Measurements from ENCODE around the gene TMSB10. TPM values are rescaled to one million over a fixed set of nuclear protein-coding genes. Genes with fewer than 3 reads are reported as not detected.
"Not testable (repeated sequence)": the region's sequence is repeated elsewhere in the genome, so short reads cannot be mapped to it uniquely, and the experiment has no call there.

TMSB10 gene
- total and polyA plus RNA-seq, 4 donors = 225 to 518 (median 256) TPM

DNA sequence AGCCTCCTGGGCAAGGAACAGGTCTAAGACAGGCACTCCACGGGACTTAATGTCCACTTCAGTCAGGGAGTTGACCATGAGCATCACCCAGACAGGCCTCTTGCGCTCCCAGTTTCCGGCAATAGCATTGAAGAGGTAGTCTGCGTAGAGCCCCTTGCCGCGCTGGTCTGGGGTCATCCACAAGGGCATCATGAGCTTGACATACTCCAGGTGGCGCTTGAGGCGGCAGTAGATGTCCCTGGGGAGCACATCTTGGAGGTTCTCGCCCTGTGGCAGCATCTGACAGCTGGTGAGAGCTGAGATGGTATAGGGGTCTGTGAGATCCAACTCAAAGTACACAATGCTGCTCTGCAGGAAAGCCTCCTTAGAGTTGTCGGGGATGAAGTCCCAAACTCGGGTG, 35.1 kb upstream of the TMSB10 start:
- Histone ChIP-seq H3K36me3 (ENCODE audit: control insufficient read depth in 4 of 4, insufficient read depth in 3 of 4, low read depth in 1 of 4, low read length in 3 of 4) (no peaks in the 10 kb centered on the region), H3K9ac (ENCODE audit: low read depth in 1 of 2, low read length in 2 of 2) (no peak overlapping the region), H3K9me3 (ENCODE audit: control insufficient read depth in 4 of 4, low read length in 3 of 4) (no peaks in the 10 kb centered on the region), H3K27ac (ENCODE audit: low read depth in 1 of 2, low read length in 2 of 2) (no peak overlapping the region), H3K4me3 (ENCODE audit: low read depth in 1 of 3, low read length in 3 of 3) (no peak overlapping the region), H3K4me1 (ENCODE audit: control insufficient read depth in 4 of 4, insufficient read depth in 4 of 4, low read length in 3 of 4) (no peaks in the 10 kb centered on the region), H3K27me3 (ENCODE audit: control insufficient read depth in 4 of 4, insufficient read depth in 4 of 4, low read length in 3 of 4) (no peaks in the 10 kb centered on the region)
- WGBS = 93% methylated on average over 11 of the region's 11 CpGs
- no peak for DNase-seq (ENCODE audit: low spot score)
- TF ChIP-seq HNF4A (conservative IDR thresholded peaks at IDR 0.05) (no peak), FOXA1 (IDR thresholded peaks at IDR 0.05) (no peak), EGR1 (IDR thresholded peaks at IDR 0.05; ENCODE audit: low read depth in 2 of 2) (no peak), RXRA (IDR thresholded peaks at IDR 0.05) (no peak), NR2F2 (IDR thresholded peaks at IDR 0.05) (no peak), JUND (IDR thresholded peaks at IDR 0.05) (no peak), SP1 (IDR thresholded peaks at IDR 0.05) (no peak), YY1 (IDR thresholded peaks at IDR 0.05) (no peak), GABPA (IDR thresholded peaks at IDR 0.05 in 1 of 2, conservative IDR thresholded peaks at IDR 0.05 in 1 of 2) (no peak), FOXA2 (IDR thresholded peaks at IDR 0.05) (no peak), HNF4G (IDR thresholded peaks at IDR 0.05) (no peak), RAD21 (IDR thresholded peaks at IDR 0.05) (no peak), TAF1 (conservative IDR thresholded peaks at IDR 0.05) (no peak)
- TF ChIP-seq, protein P1, sequence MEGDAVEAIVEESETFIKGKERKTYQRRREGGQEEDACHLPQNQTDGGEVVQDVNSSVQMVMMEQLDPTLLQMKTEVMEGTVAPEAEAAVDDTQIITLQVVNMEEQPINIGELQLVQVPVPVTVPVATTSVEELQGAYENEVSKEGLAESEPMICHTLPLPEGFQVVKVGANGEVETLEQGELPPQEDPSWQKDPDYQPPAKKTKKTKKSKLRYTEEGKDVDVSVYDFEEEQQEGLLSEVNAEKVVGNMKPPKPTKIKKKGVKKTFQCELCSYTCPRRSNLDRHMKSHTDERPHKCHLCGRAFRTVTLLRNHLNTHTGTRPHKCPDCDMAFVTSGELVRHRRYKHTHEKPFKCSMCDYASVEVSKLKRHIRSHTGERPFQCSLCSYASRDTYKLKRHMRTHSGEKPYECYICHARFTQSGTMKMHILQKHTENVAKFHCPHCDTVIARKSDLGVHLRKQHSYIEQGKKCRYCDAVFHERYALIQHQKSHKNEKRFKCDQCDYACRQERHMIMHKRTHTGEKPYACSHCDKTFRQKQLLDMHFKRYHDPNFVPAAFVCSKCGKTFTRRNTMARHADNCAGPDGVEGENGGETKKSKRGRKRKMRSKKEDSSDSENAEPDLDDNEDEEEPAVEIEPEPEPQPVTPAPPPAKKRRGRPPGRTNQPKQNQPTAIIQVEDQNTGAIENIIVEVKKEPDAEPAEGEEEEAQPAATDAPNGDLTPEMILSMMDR (IDR thresholded peaks at IDR 0.05; ENCODE audit: low read depth, low read length, missing input control) = no peak
- TF ChIP-seq, protein P2, sequence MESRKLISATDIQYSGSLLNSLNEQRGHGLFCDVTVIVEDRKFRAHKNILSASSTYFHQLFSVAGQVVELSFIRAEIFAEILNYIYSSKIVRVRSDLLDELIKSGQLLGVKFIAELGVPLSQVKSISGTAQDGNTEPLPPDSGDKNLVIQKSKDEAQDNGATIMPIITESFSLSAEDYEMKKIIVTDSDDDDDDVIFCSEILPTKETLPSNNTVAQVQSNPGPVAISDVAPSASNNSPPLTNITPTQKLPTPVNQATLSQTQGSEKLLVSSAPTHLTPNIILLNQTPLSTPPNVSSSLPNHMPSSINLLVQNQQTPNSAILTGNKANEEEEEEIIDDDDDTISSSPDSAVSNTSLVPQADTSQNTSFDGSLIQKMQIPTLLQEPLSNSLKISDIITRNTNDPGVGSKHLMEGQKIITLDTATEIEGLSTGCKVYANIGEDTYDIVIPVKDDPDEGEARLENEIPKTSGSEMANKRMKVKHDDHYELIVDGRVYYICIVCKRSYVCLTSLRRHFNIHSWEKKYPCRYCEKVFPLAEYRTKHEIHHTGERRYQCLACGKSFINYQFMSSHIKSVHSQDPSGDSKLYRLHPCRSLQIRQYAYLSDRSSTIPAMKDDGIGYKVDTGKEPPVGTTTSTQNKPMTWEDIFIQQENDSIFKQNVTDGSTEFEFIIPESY (IDR thresholded peaks at IDR 0.05) = no peak
- TF ChIP-seq, protein P3, sequence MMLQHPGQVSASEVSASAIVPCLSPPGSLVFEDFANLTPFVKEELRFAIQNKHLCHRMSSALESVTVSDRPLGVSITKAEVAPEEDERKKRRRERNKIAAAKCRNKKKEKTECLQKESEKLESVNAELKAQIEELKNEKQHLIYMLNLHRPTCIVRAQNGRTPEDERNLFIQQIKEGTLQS (IDR thresholded peaks at IDR 0.05) = no peak
- TF ChIP-seq, protein P4, sequence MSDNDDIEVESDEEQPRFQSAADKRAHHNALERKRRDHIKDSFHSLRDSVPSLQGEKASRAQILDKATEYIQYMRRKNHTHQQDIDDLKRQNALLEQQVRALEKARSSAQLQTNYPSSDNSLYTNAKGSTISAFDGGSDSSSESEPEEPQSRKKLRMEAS (IDR thresholded peaks at IDR 0.05) = no peak
- TF ChIP-seq, protein P5, sequence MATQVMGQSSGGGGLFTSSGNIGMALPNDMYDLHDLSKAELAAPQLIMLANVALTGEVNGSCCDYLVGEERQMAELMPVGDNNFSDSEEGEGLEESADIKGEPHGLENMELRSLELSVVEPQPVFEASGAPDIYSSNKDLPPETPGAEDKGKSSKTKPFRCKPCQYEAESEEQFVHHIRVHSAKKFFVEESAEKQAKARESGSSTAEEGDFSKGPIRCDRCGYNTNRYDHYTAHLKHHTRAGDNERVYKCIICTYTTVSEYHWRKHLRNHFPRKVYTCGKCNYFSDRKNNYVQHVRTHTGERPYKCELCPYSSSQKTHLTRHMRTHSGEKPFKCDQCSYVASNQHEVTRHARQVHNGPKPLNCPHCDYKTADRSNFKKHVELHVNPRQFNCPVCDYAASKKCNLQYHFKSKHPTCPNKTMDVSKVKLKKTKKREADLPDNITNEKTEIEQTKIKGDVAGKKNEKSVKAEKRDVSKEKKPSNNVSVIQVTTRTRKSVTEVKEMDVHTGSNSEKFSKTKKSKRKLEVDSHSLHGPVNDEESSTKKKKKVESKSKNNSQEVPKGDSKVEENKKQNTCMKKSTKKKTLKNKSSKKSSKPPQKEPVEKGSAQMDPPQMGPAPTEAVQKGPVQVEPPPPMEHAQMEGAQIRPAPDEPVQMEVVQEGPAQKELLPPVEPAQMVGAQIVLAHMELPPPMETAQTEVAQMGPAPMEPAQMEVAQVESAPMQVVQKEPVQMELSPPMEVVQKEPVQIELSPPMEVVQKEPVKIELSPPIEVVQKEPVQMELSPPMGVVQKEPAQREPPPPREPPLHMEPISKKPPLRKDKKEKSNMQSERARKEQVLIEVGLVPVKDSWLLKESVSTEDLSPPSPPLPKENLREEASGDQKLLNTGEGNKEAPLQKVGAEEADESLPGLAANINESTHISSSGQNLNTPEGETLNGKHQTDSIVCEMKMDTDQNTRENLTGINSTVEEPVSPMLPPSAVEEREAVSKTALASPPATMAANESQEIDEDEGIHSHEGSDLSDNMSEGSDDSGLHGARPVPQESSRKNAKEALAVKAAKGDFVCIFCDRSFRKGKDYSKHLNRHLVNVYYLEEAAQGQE (IDR thresholded peaks at IDR 0.05) = no peak

DNA sequence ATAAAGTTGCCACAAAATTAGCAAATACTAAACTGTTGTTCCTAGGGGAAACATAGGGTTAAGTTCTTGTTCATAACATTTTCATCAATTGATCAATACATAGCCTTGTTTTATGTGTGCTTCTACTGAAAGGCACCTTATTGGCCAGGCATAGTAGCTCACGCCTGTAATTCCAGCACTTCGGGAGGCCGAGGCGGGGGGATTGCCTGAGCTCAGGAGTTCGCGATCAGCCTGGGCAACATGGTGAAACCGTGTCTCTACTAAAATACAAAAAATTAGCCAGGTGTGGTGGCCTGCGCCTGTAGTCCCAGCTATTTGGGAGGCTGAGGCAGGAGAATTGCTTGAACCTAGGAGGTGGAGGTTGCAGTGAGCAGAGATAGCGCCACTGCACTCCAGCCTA, 32.8 kb upstream of the TMSB10 start:
- not testable (repeated sequence) for H3K4me1 ChIP-seq (ENCODE audit: control insufficient read depth in 4 of 4, insufficient read depth in 4 of 4, low read length in 3 of 4); H3K4me3 ChIP-seq (ENCODE audit: low read depth in 1 of 3, low read length in 3 of 3); H3K27me3 ChIP-seq (ENCODE audit: control insufficient read depth in 4 of 4, insufficient read depth in 4 of 4, low read length in 3 of 4); H3K36me3 ChIP-seq (ENCODE audit: control insufficient read depth in 4 of 4, insufficient read depth in 3 of 4, low read depth in 1 of 4, low read length in 3 of 4); H3K27ac ChIP-seq (ENCODE audit: low read depth in 1 of 2, low read length in 2 of 2); H3K9ac ChIP-seq (ENCODE audit: low read depth in 1 of 2, low read length in 2 of 2); DNase-seq (ENCODE audit: low spot score); H3K9me3 ChIP-seq (ENCODE audit: control insufficient read depth in 4 of 4, low read length in 3 of 4)
- WGBS = 96% methylated on average over 9 of the region's 9 CpGs

Measured in liver (tissue), 9 donors.